ENCODE data around the gene ANKZF1. TPM values are rescaled to one million over a fixed set of nuclear protein-coding genes. Genes with fewer than 3 reads are reported as not detected.

ANKZF1 gene
- total and polyA plus RNA-seq, 2 of the 8 experiments (the other 6 are each of a cell fraction or from before 2014, with no cell fraction given), result 32.5 to 50.1 TPM

DNA sequence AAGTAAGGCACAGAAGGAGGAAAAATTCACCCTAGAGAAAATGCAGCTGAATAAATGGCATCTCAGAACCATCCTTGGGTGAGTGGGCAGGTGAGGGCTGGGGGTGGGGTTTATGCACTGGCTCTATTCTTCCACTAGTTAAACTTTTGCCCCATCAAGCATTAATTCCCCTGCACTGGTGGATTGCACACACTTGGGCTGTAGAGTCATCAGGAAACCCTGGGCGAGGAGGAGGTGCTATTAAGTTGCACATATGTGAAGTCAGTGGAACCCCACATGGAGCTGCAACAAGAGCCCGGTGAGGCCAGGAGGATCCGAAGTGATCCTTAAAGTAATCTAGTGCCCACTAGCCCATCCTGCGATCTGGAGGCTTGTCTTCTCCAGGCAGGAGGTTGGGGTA lies 42.8 kb downstream of the ANKZF1 start (continued):
- TF ChIP-seq, protein P1, sequence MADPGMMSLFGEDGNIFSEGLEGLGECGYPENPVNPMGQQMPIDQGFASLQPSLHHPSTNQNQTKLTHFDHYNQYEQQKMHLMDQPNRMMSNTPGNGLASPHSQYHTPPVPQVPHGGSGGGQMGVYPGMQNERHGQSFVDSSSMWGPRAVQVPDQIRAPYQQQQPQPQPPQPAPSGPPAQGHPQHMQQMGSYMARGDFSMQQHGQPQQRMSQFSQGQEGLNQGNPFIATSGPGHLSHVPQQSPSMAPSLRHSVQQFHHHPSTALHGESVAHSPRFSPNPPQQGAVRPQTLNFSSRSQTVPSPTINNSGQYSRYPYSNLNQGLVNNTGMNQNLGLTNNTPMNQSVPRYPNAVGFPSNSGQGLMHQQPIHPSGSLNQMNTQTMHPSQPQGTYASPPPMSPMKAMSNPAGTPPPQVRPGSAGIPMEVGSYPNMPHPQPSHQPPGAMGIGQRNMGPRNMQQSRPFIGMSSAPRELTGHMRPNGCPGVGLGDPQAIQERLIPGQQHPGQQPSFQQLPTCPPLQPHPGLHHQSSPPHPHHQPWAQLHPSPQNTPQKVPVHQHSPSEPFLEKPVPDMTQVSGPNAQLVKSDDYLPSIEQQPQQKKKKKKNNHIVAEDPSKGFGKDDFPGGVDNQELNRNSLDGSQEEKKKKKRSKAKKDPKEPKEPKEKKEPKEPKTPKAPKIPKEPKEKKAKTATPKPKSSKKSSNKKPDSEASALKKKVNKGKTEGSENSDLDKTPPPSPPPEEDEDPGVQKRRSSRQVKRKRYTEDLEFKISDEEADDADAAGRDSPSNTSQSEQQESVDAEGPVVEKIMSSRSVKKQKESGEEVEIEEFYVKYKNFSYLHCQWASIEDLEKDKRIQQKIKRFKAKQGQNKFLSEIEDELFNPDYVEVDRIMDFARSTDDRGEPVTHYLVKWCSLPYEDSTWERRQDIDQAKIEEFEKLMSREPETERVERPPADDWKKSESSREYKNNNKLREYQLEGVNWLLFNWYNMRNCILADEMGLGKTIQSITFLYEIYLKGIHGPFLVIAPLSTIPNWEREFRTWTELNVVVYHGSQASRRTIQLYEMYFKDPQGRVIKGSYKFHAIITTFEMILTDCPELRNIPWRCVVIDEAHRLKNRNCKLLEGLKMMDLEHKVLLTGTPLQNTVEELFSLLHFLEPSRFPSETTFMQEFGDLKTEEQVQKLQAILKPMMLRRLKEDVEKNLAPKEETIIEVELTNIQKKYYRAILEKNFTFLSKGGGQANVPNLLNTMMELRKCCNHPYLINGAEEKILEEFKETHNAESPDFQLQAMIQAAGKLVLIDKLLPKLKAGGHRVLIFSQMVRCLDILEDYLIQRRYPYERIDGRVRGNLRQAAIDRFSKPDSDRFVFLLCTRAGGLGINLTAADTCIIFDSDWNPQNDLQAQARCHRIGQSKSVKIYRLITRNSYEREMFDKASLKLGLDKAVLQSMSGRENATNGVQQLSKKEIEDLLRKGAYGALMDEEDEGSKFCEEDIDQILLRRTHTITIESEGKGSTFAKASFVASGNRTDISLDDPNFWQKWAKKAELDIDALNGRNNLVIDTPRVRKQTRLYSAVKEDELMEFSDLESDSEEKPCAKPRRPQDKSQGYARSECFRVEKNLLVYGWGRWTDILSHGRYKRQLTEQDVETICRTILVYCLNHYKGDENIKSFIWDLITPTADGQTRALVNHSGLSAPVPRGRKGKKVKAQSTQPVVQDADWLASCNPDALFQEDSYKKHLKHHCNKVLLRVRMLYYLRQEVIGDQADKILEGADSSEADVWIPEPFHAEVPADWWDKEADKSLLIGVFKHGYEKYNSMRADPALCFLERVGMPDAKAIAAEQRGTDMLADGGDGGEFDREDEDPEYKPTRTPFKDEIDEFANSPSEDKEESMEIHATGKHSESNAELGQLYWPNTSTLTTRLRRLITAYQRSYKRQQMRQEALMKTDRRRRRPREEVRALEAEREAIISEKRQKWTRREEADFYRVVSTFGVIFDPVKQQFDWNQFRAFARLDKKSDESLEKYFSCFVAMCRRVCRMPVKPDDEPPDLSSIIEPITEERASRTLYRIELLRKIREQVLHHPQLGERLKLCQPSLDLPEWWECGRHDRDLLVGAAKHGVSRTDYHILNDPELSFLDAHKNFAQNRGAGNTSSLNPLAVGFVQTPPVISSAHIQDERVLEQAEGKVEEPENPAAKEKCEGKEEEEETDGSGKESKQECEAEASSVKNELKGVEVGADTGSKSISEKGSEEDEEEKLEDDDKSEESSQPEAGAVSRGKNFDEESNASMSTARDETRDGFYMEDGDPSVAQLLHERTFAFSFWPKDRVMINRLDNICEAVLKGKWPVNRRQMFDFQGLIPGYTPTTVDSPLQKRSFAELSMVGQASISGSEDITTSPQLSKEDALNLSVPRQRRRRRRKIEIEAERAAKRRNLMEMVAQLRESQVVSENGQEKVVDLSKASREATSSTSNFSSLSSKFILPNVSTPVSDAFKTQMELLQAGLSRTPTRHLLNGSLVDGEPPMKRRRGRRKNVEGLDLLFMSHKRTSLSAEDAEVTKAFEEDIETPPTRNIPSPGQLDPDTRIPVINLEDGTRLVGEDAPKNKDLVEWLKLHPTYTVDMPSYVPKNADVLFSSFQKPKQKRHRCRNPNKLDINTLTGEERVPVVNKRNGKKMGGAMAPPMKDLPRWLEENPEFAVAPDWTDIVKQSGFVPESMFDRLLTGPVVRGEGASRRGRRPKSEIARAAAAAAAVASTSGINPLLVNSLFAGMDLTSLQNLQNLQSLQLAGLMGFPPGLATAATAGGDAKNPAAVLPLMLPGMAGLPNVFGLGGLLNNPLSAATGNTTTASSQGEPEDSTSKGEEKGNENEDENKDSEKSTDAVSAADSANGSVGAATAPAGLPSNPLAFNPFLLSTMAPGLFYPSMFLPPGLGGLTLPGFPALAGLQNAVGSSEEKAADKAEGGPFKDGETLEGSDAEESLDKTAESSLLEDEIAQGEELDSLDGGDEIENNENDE (IDR thresholded peaks at IDR 0.05; ENCODE audit: insufficient replicate concordance, low read length), result no peak
- TF ChIP-seq BACH1 (IDR thresholded peaks at IDR 0.05; ENCODE audit: low read length), result no peak
- TF ChIP-seq BCL11A (IDR thresholded peaks at IDR 0.05; ENCODE audit: low read depth in 2 of 2, low read length in 2 of 2), result no peak
- no peak for TF ChIP-seq KDM4A (IDR thresholded peaks at IDR 0.05; ENCODE audit: low read depth, low read length, severe bottlenecking)
- TF ChIP-seq CBX8 (IDR thresholded peaks at IDR 0.05; ENCODE audit: borderline replicate concordance, low read depth, low read length), result no peak
- TF ChIP-seq GTF2F1 (IDR thresholded peaks at IDR 0.05; ENCODE audit: borderline replicate concordance, low read depth, low read length), result no peak
- no peak for TF ChIP-seq SRF (IDR thresholded peaks at IDR 0.05; ENCODE audit: low read depth, low read length)
- no peak for TF ChIP-seq CREB1 (IDR thresholded peaks at IDR 0.05)
- TF ChIP-seq SP1 (IDR thresholded peaks at IDR 0.05; ENCODE audit: low read depth, low read length), result no peak
